MV-4-11 (cell line): ENCODE data around the gene RPS21.

ENCODE experiments used
- DNase-seq: peaks from one replicate; lab custom pipeline; 2025; lab: John Stamatoyannopoulos, UW

The RPS21 gene

DNA sequence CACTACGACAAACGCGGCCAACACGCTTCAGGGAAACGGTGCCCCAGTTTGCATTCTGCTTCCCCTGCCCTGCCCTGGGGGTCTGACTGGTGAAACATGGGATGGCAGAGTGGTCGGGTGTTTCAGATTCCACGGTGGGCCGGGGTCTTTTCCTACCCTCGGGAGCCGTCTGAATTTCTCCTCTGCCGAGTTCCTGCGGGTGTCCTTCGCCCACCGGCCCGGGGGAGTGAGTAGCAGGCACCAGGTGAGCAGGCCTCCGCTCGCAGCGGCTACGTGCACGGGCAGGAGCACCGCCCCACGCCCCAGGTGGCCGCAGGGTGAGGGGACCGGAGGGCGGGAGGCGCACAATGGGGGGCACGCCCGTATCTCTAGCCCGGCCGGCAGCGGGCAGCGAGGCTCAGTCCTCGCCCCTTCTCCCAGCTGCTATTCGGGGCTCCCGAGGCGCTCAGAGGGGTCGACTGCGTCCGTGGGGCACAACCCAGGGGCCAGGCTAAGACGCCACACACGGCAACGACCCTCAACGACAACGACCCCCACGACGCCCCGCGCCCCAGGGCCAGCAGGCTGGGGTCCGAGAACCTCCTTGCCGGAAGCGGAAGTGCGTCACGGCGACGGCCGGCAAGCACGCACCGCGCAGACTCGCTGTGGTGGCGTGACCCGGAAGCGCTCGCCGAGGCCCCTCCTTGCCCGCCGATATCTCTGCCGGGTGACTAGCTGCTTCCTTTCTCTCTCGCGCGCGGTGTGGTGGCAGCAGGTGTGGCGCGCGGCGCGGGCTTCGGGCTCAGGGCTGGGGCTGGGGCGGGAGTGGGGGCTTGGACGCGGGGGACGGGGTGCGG is at the start of gene RPS21:
Gene RPS21 (plus strand): TSS at position 721 of the 836 bp plus-strand sequence. CDS start 236 bp downstream, outside the sequence.
- DNase-seq = peak; percentile 89

DNA sequence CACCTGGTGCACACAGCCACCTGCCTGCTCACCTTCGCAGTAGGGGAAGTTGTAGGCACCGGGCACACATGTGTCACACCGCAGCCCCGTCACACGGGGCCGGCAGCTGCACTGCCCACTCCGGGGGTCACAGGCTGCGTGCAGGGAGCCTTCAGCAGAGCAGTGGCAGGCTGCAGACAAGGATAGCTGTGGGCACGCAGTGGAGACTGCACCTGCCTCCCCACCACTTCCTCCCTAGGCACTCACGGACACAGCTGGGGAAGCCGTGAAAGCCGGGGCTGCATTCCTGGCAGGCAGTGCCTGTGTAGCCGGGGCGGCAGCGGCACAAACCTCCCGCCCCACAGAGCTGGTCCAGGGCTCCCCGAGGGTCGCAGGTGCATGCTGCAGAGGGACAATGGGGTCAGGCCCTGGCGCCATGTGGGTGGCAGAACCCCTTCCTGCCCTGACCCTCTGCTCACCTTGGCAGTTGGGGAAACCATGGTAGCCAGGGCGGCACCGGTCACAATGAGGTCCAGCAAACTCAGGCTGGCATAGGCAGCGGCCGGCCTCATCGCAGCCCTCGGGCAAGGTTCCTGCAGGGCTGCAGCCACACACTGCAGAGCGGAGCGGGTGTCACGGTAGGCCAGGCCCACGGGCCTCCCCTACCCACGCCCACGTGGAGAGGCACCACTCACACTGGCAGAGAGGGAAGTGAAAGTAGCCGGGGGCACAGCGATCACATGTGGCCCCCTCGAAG is 49.2 kb upstream of the RPS21 start:
- DNase-seq = peak; percentile 34

DNA sequence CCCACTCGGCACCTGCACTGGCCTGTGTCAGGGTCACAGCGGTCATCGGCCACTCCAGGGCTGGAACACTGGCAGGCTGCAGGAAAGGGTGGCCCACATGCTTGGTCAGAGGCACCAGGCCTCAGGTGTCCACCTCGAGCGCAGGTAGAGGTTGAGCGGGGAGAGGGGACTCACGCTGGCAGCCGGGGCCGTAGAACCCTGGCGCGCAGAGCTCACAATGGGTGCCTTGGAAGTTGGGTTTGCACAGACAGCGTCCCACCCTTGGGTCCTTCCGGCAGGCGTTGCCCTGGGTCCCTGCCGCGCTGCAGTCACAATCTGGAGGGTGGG is 48.6 kb upstream of the RPS21 start:
- DNase-seq = no peak

DNA sequence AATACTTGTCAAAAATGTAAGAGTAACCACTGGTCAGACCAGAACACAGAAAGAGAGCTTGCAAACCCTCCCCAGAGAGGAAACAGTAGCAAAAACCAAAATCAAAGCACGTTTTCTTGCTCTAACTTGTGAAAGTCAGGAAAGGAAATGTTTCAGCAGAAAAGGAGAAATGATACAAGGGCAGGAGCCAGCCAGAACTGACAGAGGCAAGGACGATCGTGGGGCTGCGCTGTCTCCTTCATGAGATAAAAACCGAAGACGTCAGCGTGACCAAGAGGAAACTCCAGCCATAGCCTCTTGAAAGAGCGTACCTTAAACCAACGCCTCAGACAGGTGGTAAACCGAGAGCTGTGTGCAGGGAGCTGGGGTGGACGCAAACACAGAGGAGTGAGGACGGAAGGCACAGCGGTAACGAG is 47.2 kb upstream of the RPS21 start:
- peak; percentile 82 for DNase-seq

DNA sequence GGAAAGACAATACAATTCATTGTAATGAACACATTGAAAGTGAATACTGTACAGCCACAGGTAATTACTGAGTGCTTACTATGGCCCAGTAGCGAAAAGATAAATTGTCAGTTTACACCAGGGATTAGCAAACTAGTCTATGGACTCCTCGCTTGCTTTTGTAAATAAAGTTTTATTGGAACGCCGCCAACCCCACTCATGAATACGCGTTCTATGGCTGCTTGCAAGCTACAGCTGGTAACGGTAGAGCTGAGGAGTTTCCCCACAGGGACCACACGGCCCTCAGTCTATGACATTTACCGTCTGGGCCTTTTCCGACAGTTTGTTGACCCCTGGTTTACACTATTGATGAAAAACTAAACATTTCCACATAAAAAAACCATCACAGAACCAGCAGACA is 44.0 kb upstream of the RPS21 start:
- DNase-seq = no peak

DNA sequence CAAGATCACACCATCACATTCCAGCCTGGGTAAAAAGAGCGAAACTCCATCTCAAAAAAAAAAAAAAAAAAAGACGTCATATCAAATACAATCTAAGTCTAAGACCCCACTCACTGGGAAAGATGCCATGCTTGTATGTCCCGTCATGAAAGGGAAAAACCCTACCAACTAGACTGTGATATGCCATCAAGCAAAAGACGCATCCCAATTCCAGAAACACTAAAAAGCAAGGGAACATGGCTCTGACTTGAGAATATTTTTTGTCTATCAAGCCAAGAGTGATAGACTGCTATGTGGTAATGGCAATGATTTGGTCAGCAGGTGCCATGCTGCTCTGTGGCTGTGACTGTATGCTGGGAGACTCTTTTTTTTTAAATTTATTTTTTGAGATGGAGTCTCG is 42.8 kb upstream of the RPS21 start:
- DNase-seq = no peak

DNA sequence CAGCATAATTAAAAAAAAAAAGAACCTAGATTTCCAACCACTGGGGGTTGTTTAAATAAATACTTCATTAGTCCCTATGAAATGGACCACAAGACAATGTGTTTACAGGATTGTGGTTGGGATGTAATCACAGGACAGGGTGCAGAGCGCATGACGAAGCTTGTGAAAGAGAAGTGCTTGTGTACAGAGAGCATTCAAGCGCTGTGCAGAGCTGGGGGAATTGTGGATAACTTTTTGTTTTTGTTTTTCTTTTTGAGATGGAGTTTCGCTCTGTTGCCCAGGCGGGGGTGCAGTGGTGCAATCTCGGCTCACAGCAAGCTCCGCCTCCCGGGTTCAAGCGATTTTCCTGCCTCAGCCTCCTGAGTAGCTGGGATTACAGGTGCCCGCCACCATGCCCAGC is 42.1 kb upstream of the RPS21 start:
- peak; percentile 22 for DNase-seq

DNA sequence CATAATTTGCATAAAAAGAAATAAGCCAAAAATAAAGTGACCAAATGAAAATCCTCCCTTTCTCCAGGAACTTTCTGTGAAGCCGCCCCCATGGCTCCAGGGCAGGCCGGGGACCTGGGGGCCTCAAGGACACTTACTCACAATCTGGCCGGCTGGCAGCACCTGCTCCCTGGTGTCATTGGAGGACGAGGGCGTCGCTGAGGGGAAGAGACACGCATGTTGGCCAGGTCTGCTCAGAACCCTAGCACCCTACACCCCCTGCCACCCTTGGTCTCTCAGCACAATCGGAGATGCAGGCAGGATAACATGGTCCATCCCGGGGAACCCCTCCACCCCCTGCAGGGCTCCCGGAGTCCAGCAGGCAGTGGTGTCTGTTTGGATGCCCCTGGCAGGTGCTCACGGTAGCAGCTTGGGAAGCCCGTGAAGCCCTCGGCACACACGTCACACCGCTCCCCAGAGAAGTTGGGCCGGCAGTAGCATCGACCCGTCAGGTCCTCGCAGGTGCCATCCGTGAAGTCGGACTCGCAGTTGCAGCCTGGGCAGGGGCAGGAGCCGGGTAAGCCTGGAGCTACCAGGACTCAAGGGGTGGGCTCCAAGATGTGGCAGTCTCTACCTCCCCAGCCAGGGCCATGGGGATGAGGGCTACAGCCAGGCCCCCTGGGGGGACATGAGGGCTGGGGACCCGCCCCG is 41.1 kb upstream of the RPS21 start:
- DNase-seq = no peak

DNA sequence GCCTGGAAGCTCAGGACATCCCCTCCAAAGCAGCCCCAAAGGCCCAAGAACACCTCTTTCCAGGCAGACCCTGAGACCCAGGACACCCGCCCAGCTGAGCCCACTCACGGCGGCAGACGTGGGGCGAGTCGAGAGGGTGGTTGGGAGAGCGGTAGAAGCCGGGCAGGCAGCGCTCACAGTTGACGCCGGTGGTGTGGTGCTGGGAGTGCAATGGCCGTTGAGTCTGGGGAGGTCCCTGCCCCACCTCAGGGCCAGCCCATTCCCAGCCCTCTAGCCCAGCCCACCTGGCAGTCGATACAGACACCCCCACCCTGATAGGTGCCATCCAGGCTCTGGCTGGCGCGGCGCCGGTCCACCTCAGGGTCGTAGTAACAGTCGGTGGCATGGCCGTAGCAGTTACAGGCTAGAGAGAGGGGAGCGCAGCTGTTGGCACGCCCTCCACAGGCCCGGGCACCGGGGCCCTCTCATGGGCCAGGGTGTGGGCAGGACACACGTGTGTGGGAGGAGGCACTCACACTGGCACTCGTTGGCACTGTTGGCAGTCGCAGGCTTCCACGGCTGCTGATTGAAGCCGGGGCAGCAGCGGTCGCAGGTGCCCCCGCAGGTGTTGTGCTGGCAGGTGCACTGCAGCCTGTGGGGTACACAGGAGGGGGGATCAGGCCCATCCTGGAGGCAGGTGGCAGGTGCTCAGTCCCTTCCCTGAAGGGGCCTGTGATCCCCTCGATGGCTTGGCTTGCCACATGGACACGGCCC is 40.3 kb upstream of the RPS21 start:
- DNase-seq = no peak

DNA sequence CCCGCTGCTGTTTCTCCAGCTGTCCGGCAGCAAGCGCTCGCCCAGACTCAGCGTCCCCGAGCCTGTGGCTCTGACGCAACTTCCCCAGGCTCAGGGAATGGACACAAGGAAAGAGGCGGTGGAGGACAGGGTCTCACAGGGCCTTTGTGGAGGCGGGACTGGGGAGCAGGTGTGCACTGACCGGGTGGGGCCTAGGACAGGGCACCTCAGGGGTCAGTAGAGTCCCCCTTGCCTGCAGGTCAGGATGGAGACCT is 39.8 kb upstream of the RPS21 start:
- no peak for DNase-seq

DNA sequence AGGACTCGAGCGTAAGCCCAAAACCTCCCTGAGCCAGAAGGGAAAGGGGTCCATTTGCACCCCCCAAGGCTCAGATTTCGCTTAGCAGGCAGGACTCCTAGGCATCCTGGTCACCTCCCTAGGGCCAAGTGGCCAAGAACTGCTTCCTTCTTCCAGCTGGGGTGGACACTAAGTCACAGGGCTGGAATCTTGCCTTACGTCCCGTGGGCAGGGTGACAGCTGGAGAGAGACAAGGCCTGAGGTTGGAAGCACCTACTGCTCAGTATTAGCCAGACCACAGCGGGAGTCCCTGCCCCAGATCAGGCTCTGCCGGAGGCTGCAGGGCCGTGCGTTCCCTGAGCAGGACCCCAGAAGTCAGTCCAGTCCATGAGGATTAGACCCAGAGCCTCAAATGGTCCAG is 39.5 kb upstream of the RPS21 start:
- no peak for DNase-seq

DNA sequence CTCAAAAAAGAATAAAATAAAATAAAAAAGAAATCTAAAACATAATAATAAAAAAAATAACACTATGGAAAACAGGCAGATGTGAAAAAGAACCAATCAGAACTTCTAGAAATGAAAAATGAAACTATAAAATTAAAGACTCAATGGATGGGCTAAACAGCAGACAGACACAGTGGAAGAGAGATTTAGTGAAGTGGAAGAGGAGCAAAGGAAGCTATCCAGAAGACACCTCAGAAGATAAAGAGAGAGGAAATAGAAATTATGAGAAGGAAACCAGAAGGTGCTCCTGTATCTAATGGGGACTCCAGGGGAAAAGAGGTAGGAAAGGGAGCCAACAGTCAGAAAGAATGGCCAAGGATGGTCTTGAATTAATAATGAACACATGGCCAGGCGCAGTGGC is 38.3 kb upstream of the RPS21 start:
- no peak for DNase-seq

DNA sequence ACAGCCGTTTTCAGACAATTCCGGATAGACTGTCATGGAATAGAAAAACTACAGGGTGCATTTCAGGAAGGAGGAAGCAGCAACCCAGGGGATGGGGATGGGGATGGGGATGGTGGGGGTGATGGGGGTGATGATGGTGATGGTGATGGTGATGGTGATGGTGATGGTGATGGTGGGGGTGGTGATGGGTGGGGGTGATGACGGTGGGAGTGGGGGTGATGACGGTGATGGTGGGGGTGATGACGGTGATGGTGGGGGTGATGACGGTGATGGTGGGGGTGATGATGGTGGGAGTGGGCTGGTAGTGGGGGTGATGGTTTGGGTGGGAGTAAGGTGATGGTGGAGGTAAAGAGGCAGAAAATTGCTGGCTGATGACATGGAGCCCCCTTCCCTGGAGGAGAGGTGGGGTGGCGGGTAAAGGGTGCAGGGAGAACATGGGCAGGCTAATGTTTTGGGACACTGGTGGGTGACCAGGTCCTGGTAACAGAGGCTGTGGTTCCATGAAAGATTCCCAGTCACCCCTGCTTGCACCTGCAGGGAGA is 37.3 kb upstream of the RPS21 start:
- no peak for DNase-seq

DNA sequence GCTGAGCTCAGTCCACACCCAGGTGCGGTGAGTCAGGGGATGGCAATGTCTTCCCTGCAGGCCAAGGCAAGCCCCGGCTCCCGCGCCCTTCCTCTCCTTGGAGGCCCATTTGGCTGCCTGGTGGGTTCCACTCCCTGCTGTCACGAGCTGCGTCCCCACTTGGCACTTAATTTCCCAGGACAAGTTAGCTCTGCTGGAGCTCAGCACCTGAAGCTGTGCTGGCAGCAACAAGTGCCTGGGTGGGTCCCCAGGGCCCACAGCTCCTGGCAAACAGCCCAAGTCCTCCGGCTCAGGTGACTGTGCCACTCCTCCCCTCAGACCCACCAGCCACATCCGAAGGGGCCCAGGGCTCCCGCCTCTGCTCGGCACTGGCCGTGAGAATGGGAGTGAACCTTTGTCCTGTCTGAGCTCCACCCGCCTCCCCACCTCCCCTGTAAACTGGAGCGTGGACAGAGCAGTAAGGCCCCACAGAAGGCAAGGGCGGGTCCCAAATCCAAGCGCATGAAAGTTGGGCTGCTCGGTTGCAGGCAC is 36.7 kb upstream of the RPS21 start:
- no peak for DNase-seq

DNA sequence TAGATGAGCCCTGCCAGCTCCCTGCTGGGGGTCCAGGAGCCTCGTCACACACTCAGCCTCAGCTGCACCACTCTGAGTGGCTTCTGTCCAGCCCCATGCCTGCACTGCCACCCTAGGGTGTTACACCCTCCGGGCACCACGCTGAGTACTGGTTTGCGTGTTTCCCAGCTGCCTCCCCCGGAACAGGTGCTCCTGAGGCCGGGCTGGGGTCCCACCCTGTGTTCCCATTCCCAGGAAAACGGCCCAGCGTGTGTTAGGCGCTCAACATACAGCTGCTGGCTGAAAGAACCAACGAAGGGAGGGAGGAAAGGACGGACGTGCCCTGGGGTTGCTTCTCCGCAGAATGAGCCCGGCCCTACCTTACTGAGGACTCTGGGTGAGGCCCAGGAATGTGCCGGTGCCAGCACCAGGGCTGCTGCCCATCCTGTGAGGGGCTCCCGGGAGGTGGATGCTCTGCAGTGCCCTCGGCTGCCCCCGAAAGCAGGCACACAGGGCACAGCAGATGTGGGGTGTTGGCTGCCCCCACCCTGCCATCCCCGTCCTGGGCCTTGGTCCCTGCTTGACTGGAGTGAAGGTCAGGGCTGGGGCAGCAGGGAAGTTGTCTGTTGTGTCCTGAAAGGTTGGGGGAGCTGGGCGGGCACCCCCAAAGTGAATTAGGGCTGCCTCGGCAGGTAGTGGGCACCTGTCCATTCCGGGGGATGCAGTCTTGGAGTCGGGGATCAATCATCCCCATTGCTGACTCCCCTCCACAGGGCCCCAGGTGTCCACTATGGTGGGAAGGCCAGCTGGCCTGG is 36.1 kb upstream of the RPS21 start:
- no peak for DNase-seq

DNA sequence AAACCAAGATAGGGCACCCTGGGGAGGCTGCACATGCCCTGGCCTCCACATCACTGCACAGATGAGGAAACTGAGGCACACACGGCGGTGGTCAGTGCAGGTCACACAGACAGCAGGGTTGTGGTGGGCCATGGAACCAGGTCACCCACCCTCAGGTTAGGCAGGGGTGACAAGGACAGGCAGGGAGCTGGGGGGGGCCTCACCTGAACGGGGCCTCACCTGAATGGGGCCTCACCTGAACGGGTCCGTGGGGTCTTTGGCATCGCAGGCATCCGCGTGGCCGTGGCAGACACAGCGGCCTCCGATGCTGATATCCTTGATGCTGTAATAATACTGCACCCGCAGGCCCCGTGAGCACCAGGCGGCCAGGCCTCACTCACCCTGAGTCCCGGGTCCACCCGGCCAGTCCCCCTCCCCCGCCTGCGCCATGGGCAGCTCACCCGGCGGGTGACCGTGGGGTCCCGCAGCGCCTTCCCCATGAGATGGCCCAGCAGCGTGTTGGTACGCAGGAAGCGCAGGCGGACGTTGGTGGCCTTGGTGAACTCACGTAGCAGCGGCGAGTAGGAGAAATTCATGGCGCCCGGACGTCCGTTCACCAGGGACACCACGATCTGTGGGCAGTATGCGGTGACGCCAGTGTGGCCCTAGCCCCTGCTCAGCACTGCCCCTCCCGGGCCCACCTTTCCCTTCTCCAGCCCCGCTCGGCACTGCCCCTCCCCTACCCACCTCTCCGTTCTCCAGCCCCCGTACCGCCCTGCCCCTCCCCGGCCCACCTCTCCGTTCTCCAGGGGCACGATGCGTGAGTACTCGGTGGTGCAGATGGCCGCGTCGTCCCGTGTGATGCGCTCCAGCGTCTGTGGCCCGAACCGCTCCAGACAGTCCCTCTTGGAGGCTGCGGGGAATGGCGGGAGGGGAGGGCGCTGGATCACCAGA is 35.2 kb upstream of the RPS21 start:
- DNase-seq = no peak

DNA sequence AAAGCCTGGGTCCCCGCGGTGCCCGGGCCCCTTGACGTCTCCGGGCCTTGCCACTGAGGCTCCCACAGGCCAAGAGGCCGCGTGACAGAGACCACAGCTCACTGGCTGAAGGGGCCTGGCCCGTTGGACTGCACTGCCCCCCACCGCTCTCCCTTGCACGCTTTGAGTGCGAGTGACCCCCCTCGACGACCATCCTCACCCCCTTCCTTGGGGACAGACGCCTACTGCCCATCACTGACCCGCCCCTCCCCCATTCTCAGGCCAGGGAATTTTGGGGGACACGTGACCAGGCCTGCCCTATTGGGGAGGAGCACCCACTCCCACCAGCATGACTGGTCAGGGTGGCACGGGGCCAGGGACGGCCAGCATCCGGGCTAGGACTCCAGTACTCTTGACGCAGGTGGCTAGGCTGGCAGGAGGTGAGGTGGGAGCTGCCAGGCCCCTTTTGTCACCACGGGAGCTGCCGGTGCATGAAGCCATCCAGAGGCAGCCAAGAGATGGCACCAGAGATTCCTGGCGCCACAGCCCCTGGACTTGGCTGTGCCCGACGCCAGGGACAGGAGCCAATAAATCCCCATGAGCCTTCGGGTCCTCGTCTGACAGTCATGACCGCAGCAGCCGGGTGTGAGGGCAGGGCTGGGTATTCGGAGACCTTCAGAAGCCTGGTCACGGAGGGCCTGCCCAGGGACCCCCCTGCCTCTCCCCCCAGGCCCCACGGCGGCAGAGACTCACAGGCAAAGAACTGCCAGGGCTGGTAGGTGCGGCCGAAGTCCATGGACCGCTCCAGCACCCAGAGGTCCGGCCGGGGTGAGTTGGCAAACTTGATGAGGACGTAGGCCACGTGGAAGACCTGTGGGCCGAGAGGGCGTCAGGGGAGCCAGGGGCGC is 34.3 kb upstream of the RPS21 start:
- DNase-seq = no peak

DNA sequence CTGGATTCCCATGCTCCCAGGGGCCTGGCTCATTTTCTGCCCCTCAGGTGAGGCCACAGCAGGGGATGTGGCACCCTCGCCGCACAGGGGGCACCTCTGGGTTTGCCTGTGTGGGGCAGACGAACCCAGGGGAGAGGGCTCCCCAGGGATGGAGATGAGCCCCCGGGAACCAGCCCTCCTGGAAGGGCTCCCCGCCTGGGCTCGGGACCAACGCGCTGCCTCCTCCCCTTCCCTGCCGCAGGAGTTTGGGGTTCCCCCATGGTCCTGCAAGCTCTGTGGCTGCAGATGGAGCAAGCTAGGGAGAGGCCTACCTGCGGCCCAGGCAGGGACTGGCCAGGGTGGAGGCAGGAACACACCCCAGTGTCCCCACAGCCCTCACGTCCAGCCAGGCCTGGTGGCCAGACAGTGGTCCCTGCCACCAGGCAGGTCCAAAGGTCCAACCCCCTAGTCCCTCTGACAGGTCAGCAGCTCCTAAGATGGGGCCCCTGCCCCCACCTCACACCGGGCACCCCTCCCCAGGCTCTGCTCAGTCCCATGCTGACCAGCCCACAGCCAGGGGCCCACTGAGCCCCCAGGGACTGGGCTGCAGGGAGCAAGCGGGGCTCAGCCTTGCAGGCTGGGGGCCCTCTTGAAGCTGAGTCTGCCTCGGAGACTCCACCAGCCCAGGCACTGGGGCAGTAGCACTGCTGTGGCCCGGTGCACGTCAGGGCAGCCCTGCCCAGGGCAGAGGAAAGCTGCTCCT is 33.4 kb upstream of the RPS21 start:
- DNase-seq = no peak
